SU-DHL-6 (cell line): Measurements from ENCODE around the gene NFATC2IP.

Source experiments
- EZH2phosphoT487 ChIP-seq: fragments of 200-600 bp; sonication (generic), shearing (Covaris generic); conservative IDR thresholded peaks from 2 replicates; pipeline ENCODE4 v1.6.1; 2018; ENCODE audit warnings: mild to moderate bottlenecking, antibody characterized with exemption, low read length, moderate library complexity, mixed read lengths
- TF ChIP-seq, protein P1 (sequence below): fragments of 200-600 bp; sonication (generic); IDR thresholded peaks from one replicate; pipeline ENCODE4 v1.5.1; 2017; ENCODE audit warnings: antibody characterized with exemption, mild to moderate bottlenecking, low read length, moderate library complexity; ENCODE audit not compliant: insufficient read depth, poor library complexity, severe bottlenecking

DNA sequence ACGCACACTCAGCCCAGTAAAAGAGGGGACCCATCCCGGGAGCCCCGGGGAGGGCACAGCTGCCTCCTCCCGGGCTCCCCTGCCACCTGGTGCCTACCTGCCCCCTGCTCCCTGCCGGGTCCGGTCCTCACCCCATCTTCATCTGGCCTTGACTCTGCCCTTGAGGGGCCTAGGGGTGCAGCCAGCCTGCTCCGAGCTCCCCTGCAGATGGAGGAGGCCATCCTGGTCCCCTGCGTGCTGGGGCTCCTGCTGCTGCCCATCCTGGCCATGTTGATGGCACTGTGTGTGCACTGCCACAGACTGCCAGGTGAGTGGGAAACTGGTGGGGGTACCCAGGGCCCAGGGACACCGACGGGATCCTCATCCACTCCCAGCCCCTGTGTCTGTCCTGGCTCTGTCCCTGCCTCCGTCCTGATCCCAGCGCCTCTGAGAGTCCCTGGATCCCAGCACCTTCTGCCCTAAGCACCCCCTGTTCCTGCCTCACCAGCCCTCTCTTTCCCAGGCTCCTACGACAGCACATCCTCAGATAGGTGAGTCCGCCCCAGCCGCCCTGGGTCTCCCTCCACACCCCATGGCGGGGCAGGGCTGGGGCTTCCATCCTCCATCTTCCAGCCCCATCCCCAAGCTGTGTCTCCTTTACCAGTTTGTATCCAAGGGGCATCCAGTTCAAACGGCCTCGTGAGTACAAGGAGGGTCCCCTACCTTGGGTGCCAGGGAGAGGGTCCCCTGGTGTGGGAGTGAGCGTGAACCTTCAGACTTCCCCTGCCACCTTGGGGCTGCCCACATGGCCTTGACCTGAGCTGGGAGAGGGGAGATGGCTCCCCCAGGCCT is 34.7 kb downstream of the NFATC2IP start:
- TF ChIP-seq, protein P1, sequence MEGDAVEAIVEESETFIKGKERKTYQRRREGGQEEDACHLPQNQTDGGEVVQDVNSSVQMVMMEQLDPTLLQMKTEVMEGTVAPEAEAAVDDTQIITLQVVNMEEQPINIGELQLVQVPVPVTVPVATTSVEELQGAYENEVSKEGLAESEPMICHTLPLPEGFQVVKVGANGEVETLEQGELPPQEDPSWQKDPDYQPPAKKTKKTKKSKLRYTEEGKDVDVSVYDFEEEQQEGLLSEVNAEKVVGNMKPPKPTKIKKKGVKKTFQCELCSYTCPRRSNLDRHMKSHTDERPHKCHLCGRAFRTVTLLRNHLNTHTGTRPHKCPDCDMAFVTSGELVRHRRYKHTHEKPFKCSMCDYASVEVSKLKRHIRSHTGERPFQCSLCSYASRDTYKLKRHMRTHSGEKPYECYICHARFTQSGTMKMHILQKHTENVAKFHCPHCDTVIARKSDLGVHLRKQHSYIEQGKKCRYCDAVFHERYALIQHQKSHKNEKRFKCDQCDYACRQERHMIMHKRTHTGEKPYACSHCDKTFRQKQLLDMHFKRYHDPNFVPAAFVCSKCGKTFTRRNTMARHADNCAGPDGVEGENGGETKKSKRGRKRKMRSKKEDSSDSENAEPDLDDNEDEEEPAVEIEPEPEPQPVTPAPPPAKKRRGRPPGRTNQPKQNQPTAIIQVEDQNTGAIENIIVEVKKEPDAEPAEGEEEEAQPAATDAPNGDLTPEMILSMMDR: no peak
- TF ChIP-seq EZH2phosphoT487: no peak
